Loucy (cell line): ENCODE results near the gene SMARCD3.

Experiments used
- EZH2phosphoT487 ChIP-seq: fragments of 200-600 bp; IDR thresholded peaks from 2 replicates; pipeline ENCODE4 v1.6.1; 2018; ENCODE audit warnings: antibody characterized with exemption, mild to moderate bottlenecking, moderate library complexity, borderline replicate concordance
- TF ChIP-seq, protein P1 (sequence below): fragments of 200-600 bp; sonication (generic); conservative IDR thresholded peaks from 2 replicates; pipeline ENCODE4 v1.5.1; 2014; ENCODE audit warnings: mild to moderate bottlenecking, antibody characterized with exemption, low read length

DNA sequence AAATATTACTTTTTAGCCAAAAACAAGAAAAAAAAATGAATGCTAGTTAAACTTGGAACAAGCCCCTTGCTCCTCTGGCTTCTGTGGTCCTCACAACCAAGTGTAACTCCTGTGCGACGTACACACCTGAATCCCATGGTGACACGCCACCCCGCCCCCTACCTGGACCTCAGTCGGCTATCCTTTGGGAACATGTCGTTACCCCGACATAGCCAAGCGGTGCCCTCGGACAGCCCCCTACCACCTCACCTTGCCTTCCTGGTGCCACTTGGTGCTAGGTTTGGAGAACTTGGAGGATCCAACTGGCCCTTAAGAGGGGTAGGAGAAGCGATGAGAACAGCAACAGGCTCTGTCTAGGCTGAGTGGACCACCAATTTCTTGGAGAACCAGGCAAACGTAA lies 12.0 kb upstream of the SMARCD3 start:
- TF ChIP-seq, protein P1, sequence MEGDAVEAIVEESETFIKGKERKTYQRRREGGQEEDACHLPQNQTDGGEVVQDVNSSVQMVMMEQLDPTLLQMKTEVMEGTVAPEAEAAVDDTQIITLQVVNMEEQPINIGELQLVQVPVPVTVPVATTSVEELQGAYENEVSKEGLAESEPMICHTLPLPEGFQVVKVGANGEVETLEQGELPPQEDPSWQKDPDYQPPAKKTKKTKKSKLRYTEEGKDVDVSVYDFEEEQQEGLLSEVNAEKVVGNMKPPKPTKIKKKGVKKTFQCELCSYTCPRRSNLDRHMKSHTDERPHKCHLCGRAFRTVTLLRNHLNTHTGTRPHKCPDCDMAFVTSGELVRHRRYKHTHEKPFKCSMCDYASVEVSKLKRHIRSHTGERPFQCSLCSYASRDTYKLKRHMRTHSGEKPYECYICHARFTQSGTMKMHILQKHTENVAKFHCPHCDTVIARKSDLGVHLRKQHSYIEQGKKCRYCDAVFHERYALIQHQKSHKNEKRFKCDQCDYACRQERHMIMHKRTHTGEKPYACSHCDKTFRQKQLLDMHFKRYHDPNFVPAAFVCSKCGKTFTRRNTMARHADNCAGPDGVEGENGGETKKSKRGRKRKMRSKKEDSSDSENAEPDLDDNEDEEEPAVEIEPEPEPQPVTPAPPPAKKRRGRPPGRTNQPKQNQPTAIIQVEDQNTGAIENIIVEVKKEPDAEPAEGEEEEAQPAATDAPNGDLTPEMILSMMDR = no peak
- no peak for TF ChIP-seq EZH2phosphoT487
